Type B pancreatic cell (in vitro differentiated cells): Measurements from ENCODE around the gene SLX4IP. TPM values are rescaled to one million over a fixed set of nuclear protein-coding genes. Genes with fewer than 3 reads are reported as not detected.

ENCODE experiments used
- DNase-seq: peaks from one replicate; pipeline ENCODE4 v3.0.0; 2021; ENCODE audit warnings: mixed read lengths; ENCODE audit not compliant: unreplicated experiment; ENCODE audit errors: extremely low spot score
- H3K27ac Mint-ChIP-seq: 2 replicates; pipeline ENCODE4 v1.8.0; 2021; ENCODE audit warnings: mild to moderate bottlenecking, mixed read lengths
- H3K27me3 Mint-ChIP-seq: 2 replicates; pipeline ENCODE4 v1.8.0; 2021; ENCODE audit warnings: mixed read lengths
- H3K36me3 Mint-ChIP-seq: 2 replicates; pipeline ENCODE4 v1.8.0; 2021; ENCODE audit warnings: mixed read lengths
- H3K4me1 Mint-ChIP-seq: one replicate; pipeline ENCODE4 v1.8.0; 2021; ENCODE audit warnings: mixed read lengths; ENCODE audit not compliant: unreplicated experiment
- H3K4me3 Mint-ChIP-seq: 2 replicates; pipeline ENCODE4 v1.8.0; 2021; ENCODE audit warnings: mild to moderate bottlenecking, mixed read lengths
- H3K9me3 Mint-ChIP-seq: 2 replicates; pipeline ENCODE4 v1.8.0; 2021; ENCODE audit warnings: mixed read lengths
- CTCF ChIP-seq: fragments of 200-600 bp; sonication (generic); conservative IDR thresholded peaks from 2 replicates; pipeline ENCODE4 v1.5.0; 2021; ENCODE audit warnings: antibody characterized with exemption, mild to moderate bottlenecking
- total RNA-seq: library from RNA; stranded (reverse); gene quantifications from 2 replicates; pipeline ENCODE4 v1.2.1, GENCODE V29; 2021; ENCODE audit warnings: low replicate concordance

SLX4IP gene
- total RNA-seq, 1 donor from 2014 or later = 8.5 TPM

GRCh38 chr20:10634211-10634610 lies 199.1 kb downstream of the SLX4IP start:
- Mint-ChIP-seq H3K27ac (no peak overlapping the region), H3K4me1 (peaks cover 55% of the 10 kb centered on the region), H3K4me3 (no peak overlapping the region), H3K36me3 (peaks cover 10% of the 10 kb centered on the region), H3K9me3 (no peaks in the 10 kb centered on the region), H3K27me3 (no peaks in the 10 kb centered on the region)
- no peak for DNase-seq
- no peak for TF ChIP-seq CTCF

GRCh38 chr20:10634683-10635411 lies 199.7 kb downstream of the SLX4IP start:
- H3K27me3 Mint-ChIP-seq = no peaks in the 10 kb centered on the region
- H3K4me3 Mint-ChIP-seq = no peak overlapping the region
- H3K36me3 Mint-ChIP-seq = peaks cover 17% of the 10 kb centered on the region
- H3K27ac Mint-ChIP-seq = no peak overlapping the region
- DNase-seq = no peak
- no peaks in the 10 kb centered on the region for H3K9me3 Mint-ChIP-seq
- peaks cover 52% of the 10 kb centered on the region for H3K4me1 Mint-ChIP-seq
- no peak for TF ChIP-seq CTCF

- TF ChIP-seq CTCF = no peak
- Mint-ChIP-seq H3K36me3 (peaks cover 21% of the 10 kb centered on the region), H3K9me3 (no peaks in the 10 kb centered on the region), H3K4me1 (peaks cover 50% of the 10 kb centered on the region), H3K4me3 (no peak overlapping the region), H3K27ac (no peak overlapping the region), H3K27me3 (no peaks in the 10 kb centered on the region)
- no peak for DNase-seq
Measured at GRCh38 chr20:10635476-10636208, 200.5 kb downstream of the SLX4IP start.

- no peak overlapping the region for H3K27ac Mint-ChIP-seq
- DNase-seq = no peak
Measured at GRCh38 chr20:10636326-10636818, 201.3 kb downstream of the SLX4IP start.

GRCh38 chr20:10637031-10637559 lies 202.0 kb downstream of the SLX4IP start:
- Mint-ChIP-seq H3K4me3 (no peak overlapping the region), H3K4me1 (peaks cover 50% of the 10 kb centered on the region), H3K27me3 (no peaks in the 10 kb centered on the region), H3K9me3 (no peaks in the 10 kb centered on the region), H3K36me3 (peaks cover 35% of the 10 kb centered on the region), H3K27ac (no peak overlapping the region)
- DNase-seq = no peak
- no peak for TF ChIP-seq CTCF

More at GRCh38 chr20:10636326-10636818, 201.3 kb downstream of the SLX4IP start:
- Mint-ChIP-seq H3K9me3 (no peaks in the 10 kb centered on the region), H3K36me3 (peaks cover 28% of the 10 kb centered on the region), H3K4me1 (peaks cover 53% of the 10 kb centered on the region), H3K4me3 (no peak overlapping the region), H3K27me3 (no peaks in the 10 kb centered on the region)
- TF ChIP-seq CTCF = no peak
